ENCODE measurements around the gene CYS1.

- TF ChIP-seq CTCF (IDR thresholded peaks at IDR 0.05) (no peak), POLR2A (IDR thresholded peaks at IDR 0.05) (no peak)
Observed at GRCh38 chr2:10008809-10009176, 71.4 kb downstream of the CYS1 start.
